ENCODE data around the gene TAF4. TPM values are rescaled to one million over a fixed set of nuclear protein-coding genes. Genes with fewer than 3 reads are reported as not detected.

Gene TAF4
- total and polyA plus RNA-seq, 2 donors from 2014 or later = 3.7 to 18.4 TPM

GRCh38 chr20:61963885-61964674 is 101.6 kb downstream of the TAF4 start:
- Histone ChIP-seq H3K9ac (ENCODE audit: low read length in 3 of 3) (no peak overlapping the region), H3K27me3 (ENCODE audit: control insufficient read depth, insufficient read depth, low read length) (no peaks in the 10 kb centered on the region), H3K4me3 (ENCODE audit: low read length in 3 of 3) (no peak overlapping the region), H3K4me1 (ENCODE audit: control insufficient read depth in 2 of 3, insufficient read depth in 2 of 3, low read depth in 1 of 3, low read length in 3 of 3) (no peaks in the 10 kb centered on the region), H3K27ac (ENCODE audit: low read depth in 2 of 2, low read length in 2 of 2) (no peak overlapping the region), H3K36me3 (ENCODE audit: control insufficient read depth in 2 of 3, insufficient read depth in 3 of 3, low read length in 3 of 3) (no peaks in the 10 kb centered on the region), H3K9me3 (ENCODE audit: control insufficient read depth in 2 of 3, insufficient read depth in 1 of 3, low read length in 3 of 3) (no peaks in the 10 kb centered on the region)
- FAIRE-seq (no peak), DNase-seq (no peak)
- no peak for TF ChIP-seq CTCF (IDR thresholded peaks at IDR 0.05; ENCODE audit: borderline replicate concordance, extremely low read depth, insufficient read depth)
- intact Hi-C loops (cut with DNase I) = no loop called here

GRCh38 chr20:61963149-61963548 is 102.5 kb downstream of the TAF4 start:
- Histone ChIP-seq H3K4me3 (ENCODE audit: low read length in 3 of 3) (no peak overlapping the region), H3K9ac (ENCODE audit: low read length in 3 of 3) (no peak overlapping the region), H3K4me1 (ENCODE audit: control insufficient read depth in 2 of 3, insufficient read depth in 2 of 3, low read depth in 1 of 3, low read length in 3 of 3) (no peaks in the 10 kb centered on the region), H3K9me3 (ENCODE audit: control insufficient read depth in 2 of 3, insufficient read depth in 1 of 3, low read length in 3 of 3) (no peaks in the 10 kb centered on the region), H3K27me3 (ENCODE audit: control insufficient read depth, insufficient read depth, low read length) (no peaks in the 10 kb centered on the region), H3K36me3 (ENCODE audit: control insufficient read depth in 2 of 3, insufficient read depth in 3 of 3, low read length in 3 of 3) (no peaks in the 10 kb centered on the region), H3K27ac (ENCODE audit: low read depth in 2 of 2, low read length in 2 of 2) (no peak overlapping the region)
- no peak for FAIRE-seq
- no peak for TF ChIP-seq CTCF (IDR thresholded peaks at IDR 0.05; ENCODE audit: borderline replicate concordance, extremely low read depth, insufficient read depth)
- intact Hi-C loops (cut with DNase I) = no loop called here
- DNase-seq = no peak

- Histone ChIP-seq H3K9me3 (ENCODE audit: control insufficient read depth in 2 of 3, insufficient read depth in 1 of 3, low read length in 3 of 3) (no peaks in the 10 kb centered on the region), H3K9ac (ENCODE audit: low read length in 3 of 3) (no peak overlapping the region), H3K4me3 (ENCODE audit: low read length in 3 of 3) (no peak overlapping the region), H3K36me3 (ENCODE audit: control insufficient read depth in 2 of 3, insufficient read depth in 3 of 3, low read length in 3 of 3) (no peaks in the 10 kb centered on the region), H3K27ac (ENCODE audit: low read depth in 2 of 2, low read length in 2 of 2) (no peak overlapping the region), H3K4me1 (ENCODE audit: control insufficient read depth in 2 of 3, insufficient read depth in 2 of 3, low read depth in 1 of 3, low read length in 3 of 3) (no peaks in the 10 kb centered on the region), H3K27me3 (ENCODE audit: control insufficient read depth, insufficient read depth, low read length) (no peaks in the 10 kb centered on the region)
- TF ChIP-seq CTCF (IDR thresholded peaks at IDR 0.05; ENCODE audit: borderline replicate concordance, extremely low read depth, insufficient read depth) = no peak
- intact Hi-C loops (cut with DNase I) = no loop called here
- FAIRE-seq = no peak
- peak in 1 of 5 donors; percentile 24 for DNase-seq
Measured at GRCh38 chr20:61960836-61961235, 104.8 kb downstream of the TAF4 start.

All from kidney (tissue), 14 donors.